Measurements from ENCODE around the gene EEFSEC. TPM values are rescaled to one million over a fixed set of nuclear protein-coding genes. Genes with fewer than 3 reads are reported as not detected.

EEFSEC gene
- total RNA-seq, 2 donors from 2014 or later: 15.7 to 18.0 TPM

DNA sequence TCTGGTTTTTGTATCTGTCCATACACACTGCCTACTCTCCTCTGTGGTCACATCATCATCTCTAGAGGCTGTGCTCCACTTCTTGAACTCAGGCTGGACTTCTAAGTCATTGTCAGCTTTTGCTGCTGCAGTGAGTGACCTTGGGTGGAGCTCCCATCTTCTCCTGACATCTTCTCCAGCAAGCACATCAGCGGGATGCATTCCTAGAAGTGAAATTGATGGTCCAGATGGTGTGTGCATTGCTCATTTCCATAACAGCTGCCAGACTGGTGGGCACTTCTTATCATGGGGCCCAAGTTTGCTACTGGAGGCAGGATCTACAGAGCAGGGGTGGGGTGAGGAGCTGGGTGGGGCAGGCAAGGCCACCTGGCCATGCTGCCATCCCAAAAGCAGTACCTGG, 203.5 kb downstream of the EEFSEC start:
- Histone ChIP-seq H3K27me3 (no peaks in the 10 kb centered on the region), H3K36me3 (peaks cover 7% of the 10 kb centered on the region), H3K4me3 (no peak overlapping the region), H3K4me1 (peaks cover 0 to 18% of the 10 kb centered on the region in 2 donors), H3K9me3 (no peaks in the 10 kb centered on the region), H3K27ac (no peak overlapping the region)
- TF ChIP-seq CTCF (IDR thresholded peaks at IDR 0.05): no peak
- DNase-seq (ENCODE audit: low spot score): no peak

DNA sequence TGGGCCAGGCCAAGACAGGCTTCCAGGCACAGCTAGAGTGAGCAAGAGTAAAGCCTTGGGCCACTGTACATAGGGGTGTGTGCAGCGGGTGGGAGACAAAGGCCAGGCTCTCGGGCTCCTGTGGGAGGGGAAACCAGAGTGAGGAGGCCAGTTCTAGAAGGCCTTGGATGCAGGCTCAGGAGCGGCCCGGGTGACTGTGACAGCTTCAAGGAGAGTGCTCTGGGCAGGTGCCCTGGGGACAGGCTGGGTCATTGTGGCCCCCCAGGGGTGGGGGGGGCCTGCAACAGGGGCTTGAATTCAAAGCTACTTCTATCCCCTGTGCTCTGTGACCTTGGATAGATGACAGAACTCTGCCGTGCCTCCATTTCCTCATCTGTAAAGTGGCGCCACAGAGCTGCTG, 204.3 kb downstream of the EEFSEC start:
- DNase-seq (ENCODE audit: low spot score): no peak
- TF ChIP-seq CTCF (IDR thresholded peaks at IDR 0.05): no peak
- H3K27me3 ChIP-seq: no peaks in the 10 kb centered on the region
- no peak overlapping the region for H3K4me3 ChIP-seq
- H3K36me3 ChIP-seq: peaks cover 7% of the 10 kb centered on the region
- H3K9me3 ChIP-seq: no peaks in the 10 kb centered on the region
- H3K4me1 ChIP-seq: peaks cover 0 to 25% of the 10 kb centered on the region in 2 donors
- H3K27ac ChIP-seq: no peak overlapping the region

DNA sequence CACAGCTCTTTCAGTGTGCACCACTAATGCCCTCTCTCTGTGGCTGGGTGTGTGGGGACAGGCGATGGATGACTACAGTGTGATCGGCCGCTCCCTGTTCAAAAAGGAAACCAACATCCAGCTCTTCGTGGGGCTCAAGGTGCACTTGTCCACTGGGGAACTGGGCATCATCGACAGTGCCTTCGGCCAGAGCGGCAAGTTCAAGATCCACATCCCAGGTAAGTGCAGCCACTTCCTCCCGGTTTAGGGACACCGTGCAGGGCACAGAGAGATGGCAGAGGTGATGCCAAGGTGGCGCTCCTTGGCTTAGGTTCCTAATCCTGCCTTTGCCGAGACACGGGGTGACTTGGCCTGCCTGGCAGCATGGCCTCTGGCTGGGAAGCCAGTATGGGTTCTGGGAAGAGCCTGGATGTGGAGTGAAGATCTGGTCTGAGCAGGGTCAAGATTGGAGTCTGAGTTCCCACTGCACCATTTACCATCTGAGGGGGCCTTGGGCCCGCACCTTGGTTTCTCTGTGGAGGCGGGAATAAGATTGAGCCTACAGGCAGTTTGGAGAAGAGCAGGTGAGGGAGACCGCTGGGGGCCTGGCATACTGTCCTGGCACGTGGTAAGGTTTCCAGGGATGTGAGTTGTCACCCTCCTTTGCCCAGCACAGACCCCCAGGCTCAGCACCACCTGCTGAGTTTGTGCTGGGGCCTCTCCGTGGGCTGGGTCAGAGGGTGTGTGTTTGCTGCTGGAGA, 205.0 kb downstream of the EEFSEC start:
- H3K4me1 ChIP-seq: peaks cover 0 to 25% of the 10 kb centered on the region in 2 donors
- no peak overlapping the region for H3K4me3 ChIP-seq
- H3K36me3 ChIP-seq: peaks cover 7% of the 10 kb centered on the region
- TF ChIP-seq CTCF (IDR thresholded peaks at IDR 0.05): no peak
- no peak for DNase-seq (ENCODE audit: low spot score)
- no peak overlapping the region for H3K27ac ChIP-seq
- H3K9me3 ChIP-seq: no peaks in the 10 kb centered on the region
- no peaks in the 10 kb centered on the region for H3K27me3 ChIP-seq

GRCh38 chr3:128359060-128359664, 205.9 kb downstream of the EEFSEC start:
- Histone ChIP-seq H3K9me3 (no peaks in the 10 kb centered on the region), H3K36me3 (peaks cover 7% of the 10 kb centered on the region), H3K4me1 (peaks cover 0 to 18% of the 10 kb centered on the region in 2 donors), H3K4me3 (no peak overlapping the region), H3K27ac (no peak overlapping the region), H3K27me3 (no peaks in the 10 kb centered on the region)
- no peak for TF ChIP-seq CTCF (IDR thresholded peaks at IDR 0.05)
- no peak for DNase-seq (ENCODE audit: low spot score)

GRCh38 chr3:128359846-128360642, 206.8 kb downstream of the EEFSEC start:
- Histone ChIP-seq H3K9me3 (no peaks in the 10 kb centered on the region), H3K27me3 (no peaks in the 10 kb centered on the region), H3K27ac (no peak overlapping the region), H3K36me3 (peaks cover 7% of the 10 kb centered on the region), H3K4me1 (peaks cover 0 to 21% of the 10 kb centered on the region in 2 donors), H3K4me3 (no peak overlapping the region)
- TF ChIP-seq CTCF (IDR thresholded peaks at IDR 0.05): no peak
- DNase-seq (ENCODE audit: low spot score): no peak
